HG03095 (cell line): ENCODE results near the gene RNF169.

Source experiments
- ATAC-seq: cut with Tn5 transposase; IDR thresholded peaks from one replicate; pipeline ENCODE4 v1.9.1; 2021; ENCODE audit warnings: moderate library complexity; ENCODE audit not compliant: unreplicated experiment

Gene RNF169

GRCh38 chr11:74748211-74749126, at the start of gene RNF169:
Gene RNF169, plus strand, starts transcription at chr11:74748849. Its CDS starts 32 bp downstream, at chr11:74748881.
- peak; percentile 96 for ATAC-seq

- ATAC-seq: no peak
These were observed 48.8 kb upstream of the RNF169 start for GRCh38 chr11:74699615-74700396.

GRCh38 chr11:74701351-74701750, 47.3 kb upstream of the RNF169 start:
- no peak for ATAC-seq

GRCh38 chr11:74702383-74703007, 46.2 kb upstream of the RNF169 start:
- no peak for ATAC-seq

GRCh38 chr11:74703211-74703610, 45.4 kb upstream of the RNF169 start:
- ATAC-seq: no peak

- no peak for ATAC-seq
These were observed 41.5 kb upstream of the RNF169 start for GRCh38 chr11:74707182-74707581.

- ATAC-seq: no peak
These were observed 40.8 kb upstream of the RNF169 start for GRCh38 chr11:74707602-74708510.

GRCh38 chr11:74709175-74709574, 39.5 kb upstream of the RNF169 start:
- no peak for ATAC-seq

- ATAC-seq: no peak
These were observed 38.2 kb upstream of the RNF169 start for GRCh38 chr11:74710281-74710938.

GRCh38 chr11:74713686-74714085, 35.0 kb upstream of the RNF169 start:
- ATAC-seq: no peak

- ATAC-seq: no peak
These were observed 33.7 kb upstream of the RNF169 start for GRCh38 chr11:74714904-74715303.

- ATAC-seq: no peak
These were observed 31.3 kb upstream of the RNF169 start for GRCh38 chr11:74717221-74717969.

- no peak for ATAC-seq
These were observed 29.6 kb upstream of the RNF169 start for GRCh38 chr11:74719011-74719410.

GRCh38 chr11:74720596-74721478, 27.8 kb upstream of the RNF169 start:
- ATAC-seq: no peak

GRCh38 chr11:74721479-74721835, 27.2 kb upstream of the RNF169 start:
- no peak for ATAC-seq

- ATAC-seq: no peak
These were observed 25.1 kb upstream of the RNF169 start for GRCh38 chr11:74723511-74723910.

- no peak for ATAC-seq
These were observed 22.9 kb upstream of the RNF169 start for GRCh38 chr11:74725701-74726100.

GRCh38 chr11:74726547-74727182, 22.0 kb upstream of the RNF169 start:
- peak; percentile 91 for ATAC-seq
